GM19043 (cell line): ENCODE results near the gene EIF2S2.

Experiments used
- ATAC-seq: cut with Tn5 transposase; IDR thresholded peaks from one replicate; pipeline ENCODE4 v1.9.1; 2021; ENCODE audit warnings: low read depth; ENCODE audit not compliant: unreplicated experiment

EIF2S2 gene

GRCh38 chr20:34066476-34067090 lies 45.5 kb downstream of the EIF2S2 start:
- ATAC-seq, result no peak

- ATAC-seq, result no peak
Measured at GRCh38 chr20:34065260-34065659, 46.8 kb downstream of the EIF2S2 start.

DNA sequence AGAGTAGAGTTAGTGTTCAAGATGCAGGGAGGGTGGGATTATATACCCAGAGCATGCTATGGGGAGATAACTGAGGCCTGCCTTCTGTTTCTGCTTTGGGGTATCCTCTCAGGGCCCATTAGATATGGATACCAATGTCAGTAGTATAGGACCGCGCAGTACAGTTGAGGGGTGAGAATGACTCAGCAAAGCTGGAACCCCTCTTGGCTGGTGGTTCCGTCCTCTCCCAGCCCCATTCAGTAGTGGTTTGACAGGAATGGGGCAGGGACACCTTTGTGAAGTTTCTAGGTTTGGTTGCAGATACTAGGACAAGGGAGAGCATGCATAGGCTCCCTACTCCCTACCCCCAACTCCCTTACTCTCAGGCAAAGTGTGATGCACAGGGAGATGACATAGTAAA lies 47.8 kb downstream of the EIF2S2 start:
- ATAC-seq, result no peak

DNA sequence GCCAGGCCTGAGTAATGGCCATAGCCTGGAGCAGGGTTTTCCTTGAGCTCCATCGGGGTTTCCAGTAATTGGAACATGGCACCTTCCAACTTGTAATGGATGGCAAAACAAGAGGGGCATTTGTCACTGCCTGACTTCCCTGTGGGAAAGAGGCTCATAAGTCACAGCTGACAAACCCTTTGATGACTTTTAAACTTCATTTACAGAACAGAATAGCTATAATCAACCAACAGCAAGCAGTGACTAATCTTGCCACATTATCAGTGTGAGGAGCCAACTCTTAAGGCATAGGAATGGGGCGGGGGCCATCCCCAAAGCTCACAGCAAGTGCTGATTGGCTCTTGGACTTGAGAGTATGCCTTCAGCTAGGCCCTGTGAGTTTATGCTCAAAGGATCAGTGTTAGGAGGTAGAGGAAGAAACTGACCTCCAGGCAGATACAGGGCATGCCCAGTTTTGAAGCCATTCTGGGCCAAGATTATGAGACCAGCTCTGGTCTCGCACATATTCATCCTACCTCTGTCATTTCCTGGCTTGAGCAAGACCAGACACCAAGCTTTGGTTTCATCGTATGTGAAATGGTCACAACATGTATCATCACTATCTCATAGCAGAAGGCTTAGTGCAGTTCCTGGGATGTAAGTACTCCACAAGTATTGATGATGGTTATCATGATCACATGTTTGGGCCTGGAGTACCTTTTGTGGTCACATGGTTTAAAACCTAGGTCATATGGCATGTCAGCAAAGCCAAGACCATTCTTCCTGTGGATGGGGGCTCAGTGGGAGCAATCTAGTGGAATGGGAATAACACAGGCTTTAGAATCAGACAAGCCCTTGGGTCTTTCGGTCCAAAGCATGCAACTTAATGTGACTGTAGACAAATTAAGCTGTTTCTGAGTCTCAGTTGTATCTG lies 49.2 kb downstream of the EIF2S2 start:
- ATAC-seq, result no peak

DNA sequence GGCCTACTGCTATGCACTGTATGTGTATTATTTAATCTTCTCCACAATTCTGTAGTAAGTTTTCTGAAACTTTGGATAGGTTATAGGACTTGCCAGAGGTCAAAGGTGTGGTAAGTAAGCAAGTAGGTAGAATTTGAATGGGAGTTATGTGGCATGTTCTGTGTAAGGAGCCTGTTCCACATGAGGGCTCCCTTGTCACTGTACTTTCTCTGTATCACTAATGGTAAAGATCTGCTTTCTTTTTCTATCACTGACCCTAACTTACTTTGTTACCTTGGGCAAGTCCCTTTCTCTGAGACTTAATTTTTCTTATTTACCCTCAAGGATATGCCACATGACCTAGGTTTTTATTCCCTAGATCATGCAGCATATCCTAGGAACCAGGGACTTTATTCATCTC lies 50.3 kb downstream of the EIF2S2 start:
- no peak for ATAC-seq

DNA sequence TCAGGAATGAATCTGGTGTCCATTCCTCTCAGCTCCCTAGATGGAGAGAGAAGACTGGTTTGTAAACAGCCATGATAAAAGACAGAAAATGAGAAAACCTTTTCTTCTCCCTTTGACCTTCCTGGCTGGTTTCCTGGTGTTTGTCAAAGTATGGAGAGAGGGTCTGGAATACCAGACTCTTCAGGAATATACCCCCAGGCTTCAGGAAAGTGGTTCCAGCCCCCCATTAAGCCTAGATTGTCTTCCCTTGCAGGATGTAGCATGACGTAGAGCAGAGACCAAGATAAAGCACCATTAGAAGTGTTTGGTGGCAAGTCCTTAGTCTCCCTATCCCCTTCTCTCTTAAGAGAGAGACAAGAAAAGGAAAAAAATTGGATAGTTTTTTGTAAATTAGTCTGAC lies 51.1 kb downstream of the EIF2S2 start:
- ATAC-seq, result no peak

GRCh38 chr20:34058831-34059230 lies 53.2 kb downstream of the EIF2S2 start:
- no peak for ATAC-seq

- no peak for ATAC-seq
Measured at GRCh38 chr20:34055290-34055689, 56.8 kb downstream of the EIF2S2 start.

GRCh38 chr20:34052414-34052813 lies 59.6 kb downstream of the EIF2S2 start:
- ATAC-seq, result no peak

- no peak for ATAC-seq
Measured at GRCh38 chr20:34049897-34050695, 61.9 kb downstream of the EIF2S2 start.

DNA sequence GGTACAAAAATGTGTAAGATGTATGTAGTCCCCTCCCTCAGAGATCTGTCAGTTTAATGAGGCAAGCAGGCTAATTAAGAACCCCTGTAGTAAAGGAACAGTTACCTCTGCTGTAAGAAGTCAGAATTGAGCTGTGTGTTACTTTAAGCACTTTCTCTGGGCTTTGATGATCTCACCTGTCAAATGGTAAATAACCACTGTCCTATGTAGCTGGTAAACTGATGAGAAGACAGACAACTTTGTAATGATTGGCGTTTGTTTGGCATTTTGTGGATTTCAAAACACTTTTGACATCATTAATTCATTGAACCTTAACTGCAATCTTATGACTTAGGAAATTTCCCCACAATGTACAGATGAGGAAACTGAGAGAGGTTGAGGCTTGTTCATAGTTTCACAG lies 62.7 kb downstream of the EIF2S2 start:
- ATAC-seq, result no peak

DNA sequence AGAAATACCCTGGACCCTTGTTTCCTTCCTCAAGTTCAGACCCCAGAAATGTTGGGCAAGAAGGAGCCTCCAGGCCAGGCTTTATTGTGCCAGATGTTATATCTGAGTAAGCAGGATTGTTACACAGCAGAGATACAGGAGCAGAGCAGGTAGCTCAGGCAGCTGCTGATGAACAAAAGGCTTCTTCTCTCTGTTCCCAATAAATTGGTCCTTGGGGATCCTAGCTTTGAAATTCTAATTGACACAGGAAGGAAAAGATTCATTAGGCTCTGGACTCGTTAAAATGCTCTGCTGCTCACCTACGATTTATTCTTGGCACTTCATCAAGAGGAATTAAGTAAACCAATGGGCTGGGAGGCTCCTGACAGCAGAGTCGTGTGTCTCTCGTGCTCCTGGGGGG lies 64.1 kb downstream of the EIF2S2 start:
- no peak for ATAC-seq

DNA sequence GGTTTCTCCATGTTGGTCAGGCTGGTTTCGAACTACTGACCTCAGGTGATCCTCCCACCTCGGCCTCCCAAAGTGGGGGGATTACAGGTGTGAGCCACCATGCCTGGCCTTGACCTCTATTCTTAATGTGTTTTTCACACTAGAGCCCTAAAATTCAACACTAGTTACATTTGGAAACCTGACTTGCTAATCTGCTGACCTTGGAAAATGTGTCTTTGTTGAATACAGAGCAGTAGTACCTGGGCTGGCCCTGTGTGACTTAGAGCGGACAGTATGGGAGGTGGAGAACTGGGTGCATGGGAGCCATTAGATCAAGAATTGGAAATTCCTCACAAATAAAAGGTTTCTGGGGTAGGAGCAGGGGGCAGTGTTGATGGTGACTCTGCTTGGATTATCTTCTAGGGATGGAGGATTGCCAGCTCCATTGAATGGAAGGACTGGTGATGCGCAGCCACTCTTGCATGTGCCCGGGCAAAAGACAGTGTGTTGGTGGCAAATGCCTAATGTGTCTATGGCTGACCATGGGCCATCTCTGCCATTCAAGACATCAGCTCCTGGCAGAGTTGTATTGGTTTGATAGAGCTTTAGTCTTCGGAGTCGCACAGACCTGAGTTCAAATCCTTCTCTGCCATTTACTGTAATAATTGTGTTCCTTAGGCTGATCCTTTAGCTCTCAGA lies 64.9 kb downstream of the EIF2S2 start:
- ATAC-seq, result no peak

- no peak for ATAC-seq
Measured at GRCh38 chr20:34045930-34046725, 65.9 kb downstream of the EIF2S2 start.

DNA sequence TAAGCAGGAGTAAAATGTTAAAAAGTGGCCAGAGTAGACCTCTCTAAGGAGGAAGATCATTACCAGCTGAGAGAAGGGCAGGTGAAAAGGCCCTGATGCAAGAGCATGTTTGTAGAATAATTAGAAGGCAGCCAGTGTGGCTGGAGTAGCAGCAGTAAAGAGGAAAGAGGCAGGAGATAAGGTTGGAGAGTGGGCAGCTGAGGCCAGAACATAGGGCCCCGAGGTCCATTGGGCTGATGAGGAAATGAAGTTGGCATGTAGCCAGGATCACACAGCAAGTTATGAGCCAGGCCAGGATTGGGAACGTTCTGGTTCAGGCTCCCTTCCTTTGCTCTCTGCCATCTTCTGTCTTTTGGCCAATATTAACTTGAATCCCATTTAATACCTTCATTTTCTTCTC lies 66.7 kb downstream of the EIF2S2 start:
- ATAC-seq, result no peak

GRCh38 chr20:34043025-34043424 lies 69.0 kb downstream of the EIF2S2 start:
- no peak for ATAC-seq

DNA sequence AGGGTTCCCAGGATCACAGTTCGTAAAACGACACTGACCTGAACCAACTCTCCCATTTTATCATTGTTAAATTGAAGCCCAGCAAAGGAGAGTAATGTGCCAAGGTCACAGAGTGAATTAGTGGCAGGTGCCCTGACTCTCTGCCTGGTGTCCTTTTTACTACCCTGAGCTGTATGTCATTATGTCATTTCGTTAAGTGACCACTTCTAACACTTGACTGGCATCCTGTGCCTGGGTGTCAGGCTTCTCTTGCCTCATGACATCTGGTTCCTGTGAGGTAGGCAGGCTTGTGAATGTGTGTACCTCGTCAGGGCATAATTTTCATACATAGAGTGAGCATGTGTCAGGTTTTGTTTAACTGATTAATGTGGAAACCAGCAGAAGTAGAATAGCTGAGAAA lies 69.8 kb downstream of the EIF2S2 start:
- ATAC-seq, result no peak

DNA sequence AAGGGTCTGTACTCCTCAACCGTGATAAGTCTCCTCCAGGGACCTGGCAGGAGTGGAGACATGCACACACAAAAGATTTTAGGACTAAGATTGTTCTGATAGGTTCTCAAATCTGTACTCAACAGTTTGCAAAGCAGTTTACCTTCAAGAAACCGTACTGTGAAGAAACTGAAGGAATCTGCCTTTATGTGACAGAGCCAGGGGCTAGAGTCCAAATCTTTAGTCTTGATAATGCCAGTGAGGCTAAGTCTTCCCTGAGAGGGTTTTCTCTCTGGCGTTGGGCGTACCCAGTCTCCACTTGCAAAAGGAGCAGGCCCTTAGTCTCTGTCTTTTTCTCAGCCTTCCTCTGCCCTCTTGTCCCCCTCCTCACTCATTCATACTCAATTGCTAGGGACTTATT lies 70.8 kb downstream of the EIF2S2 start:
- ATAC-seq, result no peak

- no peak for ATAC-seq
Measured at GRCh38 chr20:34040300-34040995, 71.6 kb downstream of the EIF2S2 start.
